ENCODE measurements around the gene NUDT1. TPM values are rescaled to one million over a fixed set of nuclear protein-coding genes. Genes with fewer than 3 reads are reported as not detected.

NUDT1 gene
- total RNA-seq = 74.9 TPM in 2 replicates

- intact Hi-C loops (cut with micrococcal nuclease) = loop anchor here (1.0 to 2.0 kb wide), 2 partner anchors 10 to 73 kb away; partner anchors contain the start of genes MAD1L1 and SNX8
- Mint-ChIP-seq H3K4me3 (peak within 1 kb of the TSS; percentile 96), H3K27ac (peak within 1 kb of the TSS; percentile 92), H3K27me3 (ENCODE audit: insufficient read depth) (no peaks in the 10 kb centered on the region), H3K4me1 (ENCODE audit: low read depth) (peaks cover 25% of the 10 kb centered on the region), H3K36me3 (ENCODE audit: low read depth) (peaks cover 17% of the 10 kb centered on the region), H3K9me3 (no peaks in the 10 kb centered on the region)
- peak; percentile 79 for DNase-seq (ENCODE audit: low spot score)
Observed at GRCh38 chr7:2241580-2242540, at the start of gene NUDT1, which contains the start of gene MRM2. NUDT1 (plus strand) TSS chr7:2242226; CDS start chr7:2244575, 2,349 bp downstream. MRM2 (minus strand) TSS chr7:2242205; CDS start chr7:2242169, 36 bp downstream.

GRCh38 chr7:2192831-2193534 lies 49.0 kb upstream of the NUDT1 start:
- H3K27me3 Mint-ChIP-seq (ENCODE audit: insufficient read depth) = no peaks in the 10 kb centered on the region
- no peak for DNase-seq (ENCODE audit: low spot score)
- H3K36me3 Mint-ChIP-seq (ENCODE audit: low read depth) = peaks cover 12% of the 10 kb centered on the region
- H3K27ac Mint-ChIP-seq = no peak overlapping the region
- no peaks in the 10 kb centered on the region for H3K9me3 Mint-ChIP-seq
- intact Hi-C loops (cut with micrococcal nuclease) = no loop called here
- no peak overlapping the region for H3K4me3 Mint-ChIP-seq
- no peaks in the 10 kb centered on the region for H3K4me1 Mint-ChIP-seq (ENCODE audit: low read depth)

- Mint-ChIP-seq H3K4me1 (ENCODE audit: low read depth) (no peaks in the 10 kb centered on the region), H3K27ac (no peak overlapping the region), H3K36me3 (ENCODE audit: low read depth) (peaks cover 12% of the 10 kb centered on the region), H3K4me3 (no peak overlapping the region), H3K27me3 (ENCODE audit: insufficient read depth) (no peaks in the 10 kb centered on the region), H3K9me3 (no peaks in the 10 kb centered on the region)
- DNase-seq (ENCODE audit: low spot score) = no peak
- intact Hi-C loops (cut with micrococcal nuclease) = no loop called here
Observed at GRCh38 chr7:2193575-2194305, 48.3 kb upstream of the NUDT1 start.

- Mint-ChIP-seq H3K9me3 (no peaks in the 10 kb centered on the region), H3K27ac (no peak overlapping the region), H3K27me3 (ENCODE audit: insufficient read depth) (no peaks in the 10 kb centered on the region), H3K4me3 (no peak overlapping the region), H3K36me3 (ENCODE audit: low read depth) (peaks cover 12% of the 10 kb centered on the region), H3K4me1 (ENCODE audit: low read depth) (no peaks in the 10 kb centered on the region)
- DNase-seq (ENCODE audit: low spot score) = no peak
- intact Hi-C loops (cut with micrococcal nuclease) = no loop called here
Observed at GRCh38 chr7:2195400-2196246, 46.4 kb upstream of the NUDT1 start.

GRCh38 chr7:2196381-2197378 lies 45.3 kb upstream of the NUDT1 start:
- Mint-ChIP-seq H3K9me3 (no peaks in the 10 kb centered on the region), H3K27me3 (ENCODE audit: insufficient read depth) (no peaks in the 10 kb centered on the region), H3K4me3 (no peak overlapping the region), H3K27ac (no peak overlapping the region), H3K4me1 (ENCODE audit: low read depth) (no peaks in the 10 kb centered on the region), H3K36me3 (ENCODE audit: low read depth) (peaks cover 12% of the 10 kb centered on the region)
- no peak for DNase-seq (ENCODE audit: low spot score)
- intact Hi-C loops (cut with micrococcal nuclease) = no loop called here

- no peaks in the 10 kb centered on the region for H3K4me1 Mint-ChIP-seq (ENCODE audit: low read depth)
- H3K4me3 Mint-ChIP-seq = no peak overlapping the region
- DNase-seq (ENCODE audit: low spot score) = no peak
- no peak overlapping the region for H3K27ac Mint-ChIP-seq
- intact Hi-C loops (cut with micrococcal nuclease) = no loop called here
- no peaks in the 10 kb centered on the region for H3K27me3 Mint-ChIP-seq (ENCODE audit: insufficient read depth)
- peaks cover 12% of the 10 kb centered on the region for H3K36me3 Mint-ChIP-seq (ENCODE audit: low read depth)
- no peaks in the 10 kb centered on the region for H3K9me3 Mint-ChIP-seq
Observed at GRCh38 chr7:2197436-2198155, 44.4 kb upstream of the NUDT1 start.

- H3K27ac Mint-ChIP-seq = no peak overlapping the region
- intact Hi-C loops (cut with micrococcal nuclease) = no loop called here
- peaks cover 12% of the 10 kb centered on the region for H3K36me3 Mint-ChIP-seq (ENCODE audit: low read depth)
- DNase-seq (ENCODE audit: low spot score) = no peak
- H3K4me1 Mint-ChIP-seq (ENCODE audit: low read depth) = no peaks in the 10 kb centered on the region
- no peaks in the 10 kb centered on the region for H3K27me3 Mint-ChIP-seq (ENCODE audit: insufficient read depth)
- H3K9me3 Mint-ChIP-seq = no peaks in the 10 kb centered on the region
- no peak overlapping the region for H3K4me3 Mint-ChIP-seq
Observed at GRCh38 chr7:2198206-2198605, 43.8 kb upstream of the NUDT1 start.

GRCh38 chr7:2198760-2199159 lies 43.3 kb upstream of the NUDT1 start:
- no peak for DNase-seq (ENCODE audit: low spot score)

GRCh38 chr7:2199528-2199927 lies 42.5 kb upstream of the NUDT1 start:
- no peaks in the 10 kb centered on the region for H3K9me3 Mint-ChIP-seq
- no peak for DNase-seq (ENCODE audit: low spot score)
- H3K27ac Mint-ChIP-seq = no peak overlapping the region
- intact Hi-C loops (cut with micrococcal nuclease) = no loop called here
- H3K27me3 Mint-ChIP-seq (ENCODE audit: insufficient read depth) = no peaks in the 10 kb centered on the region
- H3K36me3 Mint-ChIP-seq (ENCODE audit: low read depth) = peaks cover 12% of the 10 kb centered on the region
- H3K4me1 Mint-ChIP-seq (ENCODE audit: low read depth) = no peaks in the 10 kb centered on the region
- no peak overlapping the region for H3K4me3 Mint-ChIP-seq

More at GRCh38 chr7:2198760-2199159, 43.3 kb upstream of the NUDT1 start:
- Mint-ChIP-seq H3K27me3 (ENCODE audit: insufficient read depth) (no peaks in the 10 kb centered on the region), H3K4me1 (ENCODE audit: low read depth) (no peaks in the 10 kb centered on the region), H3K36me3 (ENCODE audit: low read depth) (peaks cover 12% of the 10 kb centered on the region), H3K9me3 (no peaks in the 10 kb centered on the region), H3K4me3 (no peak overlapping the region), H3K27ac (no peak overlapping the region)
- intact Hi-C loops (cut with micrococcal nuclease) = no loop called here

- no peak overlapping the region for H3K27ac Mint-ChIP-seq
- H3K9me3 Mint-ChIP-seq = no peaks in the 10 kb centered on the region
- no peaks in the 10 kb centered on the region for H3K4me1 Mint-ChIP-seq (ENCODE audit: low read depth)
- no peak overlapping the region for H3K4me3 Mint-ChIP-seq
- intact Hi-C loops (cut with micrococcal nuclease) = no loop called here
- H3K27me3 Mint-ChIP-seq (ENCODE audit: insufficient read depth) = no peaks in the 10 kb centered on the region
- H3K36me3 Mint-ChIP-seq (ENCODE audit: low read depth) = peaks cover 12% of the 10 kb centered on the region
- no peak for DNase-seq (ENCODE audit: low spot score)
Observed at GRCh38 chr7:2199956-2200583, 42.0 kb upstream of the NUDT1 start.

Data from activated T-helper 1 cell treated with anti-CD3 and anti-CD28 coated beads, Interleukin-12 subunit alpha, Interleukin-12 subunit beta, Interleukin-2, Interleukin-4 antibody, amounts not matched to agents 30 ng/mL and 10 ng/mL and 1 ng/mL, durations not matched to agents 14 hours and 24 hours and 36 hours (primary cell).